T-helper 1 cell treated with Interleukin-12 subunit alpha and Interleukin-12 subunit beta and Interleukin-4 antibody, amounts not matched to agents 30 μg/mL and 1 μg/mL, for 36 hours (primary cell): ENCODE results near the gene ELP1.
A peak's percentile ranks its signal among the peaks of the same experiment; 100 is the strongest.
"Not testable (repeated sequence)": the region's sequence is repeated elsewhere in the genome, so short reads cannot be mapped to it uniquely, and the experiment has no call there.

ENCODE experiments used
- H3K27ac Mint-ChIP-seq: one replicate; pipeline ENCODE4 v1.8.0; 2021; ENCODE audit warnings: mild to moderate bottlenecking, mixed read lengths
- H3K27me3 Mint-ChIP-seq: one replicate; pipeline ENCODE4 v1.8.0; 2021; ENCODE audit warnings: low read depth, mixed read lengths
- H3K36me3 Mint-ChIP-seq: one replicate; pipeline ENCODE4 v1.8.0; 2021; ENCODE audit warnings: low read depth, mixed read lengths
- H3K4me1 Mint-ChIP-seq: one replicate; pipeline ENCODE4 v1.8.0; 2021; ENCODE audit warnings: low read depth, mixed read lengths
- H3K4me3 Mint-ChIP-seq: one replicate; pipeline ENCODE4 v1.8.0; 2021; ENCODE audit warnings: mild to moderate bottlenecking, moderate library complexity, mixed read lengths
- H3K9me3 Mint-ChIP-seq: one replicate; pipeline ENCODE4 v1.8.0; 2021; ENCODE audit warnings: mixed read lengths

Gene ELP1, protein sequence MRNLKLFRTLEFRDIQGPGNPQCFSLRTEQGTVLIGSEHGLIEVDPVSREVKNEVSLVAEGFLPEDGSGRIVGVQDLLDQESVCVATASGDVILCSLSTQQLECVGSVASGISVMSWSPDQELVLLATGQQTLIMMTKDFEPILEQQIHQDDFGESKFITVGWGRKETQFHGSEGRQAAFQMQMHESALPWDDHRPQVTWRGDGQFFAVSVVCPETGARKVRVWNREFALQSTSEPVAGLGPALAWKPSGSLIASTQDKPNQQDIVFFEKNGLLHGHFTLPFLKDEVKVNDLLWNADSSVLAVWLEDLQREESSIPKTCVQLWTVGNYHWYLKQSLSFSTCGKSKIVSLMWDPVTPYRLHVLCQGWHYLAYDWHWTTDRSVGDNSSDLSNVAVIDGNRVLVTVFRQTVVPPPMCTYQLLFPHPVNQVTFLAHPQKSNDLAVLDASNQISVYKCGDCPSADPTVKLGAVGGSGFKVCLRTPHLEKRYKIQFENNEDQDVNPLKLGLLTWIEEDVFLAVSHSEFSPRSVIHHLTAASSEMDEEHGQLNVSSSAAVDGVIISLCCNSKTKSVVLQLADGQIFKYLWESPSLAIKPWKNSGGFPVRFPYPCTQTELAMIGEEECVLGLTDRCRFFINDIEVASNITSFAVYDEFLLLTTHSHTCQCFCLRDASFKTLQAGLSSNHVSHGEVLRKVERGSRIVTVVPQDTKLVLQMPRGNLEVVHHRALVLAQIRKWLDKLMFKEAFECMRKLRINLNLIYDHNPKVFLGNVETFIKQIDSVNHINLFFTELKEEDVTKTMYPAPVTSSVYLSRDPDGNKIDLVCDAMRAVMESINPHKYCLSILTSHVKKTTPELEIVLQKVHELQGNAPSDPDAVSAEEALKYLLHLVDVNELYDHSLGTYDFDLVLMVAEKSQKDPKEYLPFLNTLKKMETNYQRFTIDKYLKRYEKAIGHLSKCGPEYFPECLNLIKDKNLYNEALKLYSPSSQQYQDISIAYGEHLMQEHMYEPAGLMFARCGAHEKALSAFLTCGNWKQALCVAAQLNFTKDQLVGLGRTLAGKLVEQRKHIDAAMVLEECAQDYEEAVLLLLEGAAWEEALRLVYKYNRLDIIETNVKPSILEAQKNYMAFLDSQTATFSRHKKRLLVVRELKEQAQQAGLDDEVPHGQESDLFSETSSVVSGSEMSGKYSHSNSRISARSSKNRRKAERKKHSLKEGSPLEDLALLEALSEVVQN (N-terminal part only)

GRCh38 chr9:108933718-108934322 is at the start of gene ELP1:
TSS of gene ELP1 (minus strand) at chr9:108934124. CDS start at chr9:108931146, 2,978 bp downstream.
- H3K9me3 Mint-ChIP-seq = no peaks in the 10 kb centered on the region
- no peaks in the 10 kb centered on the region for H3K27me3 Mint-ChIP-seq
- H3K4me3 Mint-ChIP-seq = peak within 1 kb of the TSS; percentile 99
- peak within 1 kb of the TSS; percentile 98 for H3K27ac Mint-ChIP-seq
- H3K36me3 Mint-ChIP-seq = peaks cover 12% of the 10 kb centered on the region
- H3K4me1 Mint-ChIP-seq = peaks cover 24% of the 10 kb centered on the region

DNA sequence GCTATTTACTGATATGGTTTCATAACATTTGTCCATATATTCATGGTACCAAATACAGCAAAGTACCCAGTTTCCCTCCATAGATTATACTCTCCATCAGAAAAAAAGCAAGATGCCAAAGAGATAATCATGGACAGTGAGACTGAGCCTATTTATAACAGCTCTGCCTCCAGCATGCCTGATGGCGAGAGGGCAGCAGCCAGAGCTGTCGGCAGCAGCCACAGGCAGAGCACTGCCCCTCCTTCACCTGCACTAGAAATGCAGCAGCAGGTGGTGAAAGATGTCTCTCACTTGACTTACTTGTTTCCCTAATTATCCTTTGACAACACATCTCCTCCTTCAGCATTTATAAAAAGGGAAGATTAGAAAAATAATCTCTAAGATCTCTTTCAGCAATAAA is 47.0 kb upstream of the ELP1 start:
- Mint-ChIP-seq H3K27me3 (no peaks in the 10 kb centered on the region), H3K4me1 (no peaks in the 10 kb centered on the region), H3K9me3 (no peaks in the 10 kb centered on the region), H3K4me3 (no peak overlapping the region), H3K36me3 (peaks cover 3% of the 10 kb centered on the region), H3K27ac (no peak overlapping the region)

DNA sequence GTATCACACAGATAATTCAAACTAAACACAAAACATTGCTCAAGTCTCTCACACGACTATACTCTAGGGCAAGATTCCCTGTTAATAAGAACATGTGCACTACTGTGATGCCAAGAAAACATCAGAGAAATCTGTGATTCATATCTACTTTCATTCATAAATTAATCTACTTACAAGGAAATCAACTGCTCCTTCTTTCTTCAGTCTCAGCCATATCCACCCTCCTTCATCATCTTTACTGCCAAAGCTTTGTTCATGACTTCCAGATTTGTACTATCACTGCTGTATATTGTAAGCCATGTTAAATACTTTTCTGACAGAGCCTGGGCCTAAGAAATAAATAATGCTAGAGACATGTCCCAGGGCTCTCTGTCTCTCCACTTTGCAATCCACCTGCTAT is 44.3 kb upstream of the ELP1 start:
- Mint-ChIP-seq H3K27ac (no peak overlapping the region), H3K27me3 (no peaks in the 10 kb centered on the region), H3K4me1 (no peaks in the 10 kb centered on the region)

GRCh38 chr9:108973895-108974294 is 40.0 kb upstream of the ELP1 start:
- Mint-ChIP-seq H3K27ac (no peak overlapping the region), H3K9me3 (peaks cover 5% of the 10 kb centered on the region), H3K4me3 (no peak overlapping the region), H3K27me3 (no peaks in the 10 kb centered on the region), H3K36me3 (peaks cover 9% of the 10 kb centered on the region), H3K4me1 (no peaks in the 10 kb centered on the region)

More for the DNA sequence above, 44.3 kb upstream of the ELP1 start:
- Mint-ChIP-seq H3K9me3 (no peaks in the 10 kb centered on the region), H3K4me3 (no peak overlapping the region), H3K36me3 (peaks cover 3% of the 10 kb centered on the region)

DNA sequence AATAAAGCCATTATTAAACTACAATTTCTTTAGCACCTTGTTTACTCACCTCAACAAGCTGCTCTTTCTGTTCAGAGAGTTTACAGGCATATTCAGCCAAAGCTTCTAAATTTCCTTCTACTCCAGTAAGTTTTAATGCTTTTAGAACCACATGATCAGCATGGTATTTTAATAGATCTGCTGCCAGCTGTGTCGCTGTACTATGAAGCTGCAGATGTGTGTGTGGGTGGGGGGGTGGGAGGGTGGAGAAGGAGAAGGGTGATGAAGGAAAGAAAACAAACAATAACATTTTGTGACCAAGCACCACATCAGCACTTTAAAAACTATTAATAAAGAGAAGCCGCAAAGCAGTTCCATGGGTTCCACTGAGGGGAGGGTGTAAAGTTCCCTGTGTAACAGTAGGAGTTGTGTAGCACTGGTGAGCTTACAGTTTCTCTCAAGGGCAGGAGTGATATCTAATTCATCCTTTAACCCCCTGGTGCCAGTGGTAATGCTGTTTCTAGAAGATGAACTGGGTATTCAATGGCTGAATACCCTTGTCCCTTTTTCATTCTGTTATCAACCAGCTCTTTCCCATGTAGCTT is 38.8 kb upstream of the ELP1 start:
- Mint-ChIP-seq H3K4me1 (no peaks in the 10 kb centered on the region), H3K9me3 (peaks cover 5% of the 10 kb centered on the region), H3K27me3 (no peaks in the 10 kb centered on the region), H3K4me3 (no peak overlapping the region), H3K36me3 (peaks cover 9% of the 10 kb centered on the region), H3K27ac (no peak overlapping the region)

- H3K9me3 Mint-ChIP-seq = peaks cover 5% of the 10 kb centered on the region
- H3K36me3 Mint-ChIP-seq = peaks cover 6% of the 10 kb centered on the region
- H3K27ac Mint-ChIP-seq = no peak overlapping the region
- H3K4me3 Mint-ChIP-seq = no peak overlapping the region
- H3K4me1 Mint-ChIP-seq = no peaks in the 10 kb centered on the region
- H3K27me3 Mint-ChIP-seq = no peaks in the 10 kb centered on the region
These were observed 38.3 kb upstream of the ELP1 start for GRCh38 chr9:108972186-108972585.

DNA sequence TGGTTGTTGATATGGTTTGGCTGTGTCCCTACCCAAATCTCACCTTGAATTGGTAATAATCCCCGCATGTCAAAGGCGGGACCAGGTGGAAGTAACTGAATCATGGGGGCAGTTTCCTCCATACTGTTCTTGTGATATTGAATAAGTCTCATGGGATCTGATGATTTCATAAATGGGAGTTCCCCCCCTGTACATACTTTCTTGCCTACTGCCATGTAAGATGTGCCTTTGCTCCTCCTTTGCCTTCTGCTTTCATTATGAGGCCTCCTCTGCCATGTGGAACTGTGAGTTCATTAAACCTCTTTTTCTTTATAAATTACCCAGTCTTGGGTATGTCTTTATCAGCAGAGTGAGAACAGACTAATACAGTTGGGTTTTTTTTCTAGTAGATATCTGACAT is 37.5 kb upstream of the ELP1 start:
- H3K4me3 Mint-ChIP-seq, H3K9me3 Mint-ChIP-seq, H3K27ac Mint-ChIP-seq, H3K36me3 Mint-ChIP-seq, H3K4me1 Mint-ChIP-seq, H3K27me3 Mint-ChIP-seq: not testable (repeated sequence)

DNA sequence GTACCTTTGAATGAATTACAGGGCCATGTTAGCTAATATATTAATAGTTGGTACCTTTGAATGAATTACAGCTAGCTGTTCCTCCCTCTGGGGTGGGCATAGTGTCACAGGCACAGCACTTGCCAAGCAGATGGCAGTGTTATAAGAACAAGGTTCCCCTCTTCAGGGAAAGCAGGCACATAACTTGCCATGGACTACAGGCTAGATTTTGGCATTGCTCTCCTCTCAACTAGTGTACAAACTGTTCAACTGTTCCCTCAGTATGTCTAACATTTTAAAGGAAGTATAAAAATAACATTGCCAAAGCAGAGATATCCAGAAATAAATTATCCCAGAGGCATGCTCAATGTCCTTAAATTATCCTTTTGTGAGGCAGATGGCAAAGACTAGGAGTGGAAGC is 34.0 kb upstream of the ELP1 start:
- Mint-ChIP-seq H3K27me3 (no peaks in the 10 kb centered on the region), H3K27ac (no peak overlapping the region), H3K36me3 (peaks cover 7% of the 10 kb centered on the region), H3K4me1 (no peaks in the 10 kb centered on the region), H3K4me3 (no peak overlapping the region), H3K9me3 (peaks cover 5% of the 10 kb centered on the region)

DNA sequence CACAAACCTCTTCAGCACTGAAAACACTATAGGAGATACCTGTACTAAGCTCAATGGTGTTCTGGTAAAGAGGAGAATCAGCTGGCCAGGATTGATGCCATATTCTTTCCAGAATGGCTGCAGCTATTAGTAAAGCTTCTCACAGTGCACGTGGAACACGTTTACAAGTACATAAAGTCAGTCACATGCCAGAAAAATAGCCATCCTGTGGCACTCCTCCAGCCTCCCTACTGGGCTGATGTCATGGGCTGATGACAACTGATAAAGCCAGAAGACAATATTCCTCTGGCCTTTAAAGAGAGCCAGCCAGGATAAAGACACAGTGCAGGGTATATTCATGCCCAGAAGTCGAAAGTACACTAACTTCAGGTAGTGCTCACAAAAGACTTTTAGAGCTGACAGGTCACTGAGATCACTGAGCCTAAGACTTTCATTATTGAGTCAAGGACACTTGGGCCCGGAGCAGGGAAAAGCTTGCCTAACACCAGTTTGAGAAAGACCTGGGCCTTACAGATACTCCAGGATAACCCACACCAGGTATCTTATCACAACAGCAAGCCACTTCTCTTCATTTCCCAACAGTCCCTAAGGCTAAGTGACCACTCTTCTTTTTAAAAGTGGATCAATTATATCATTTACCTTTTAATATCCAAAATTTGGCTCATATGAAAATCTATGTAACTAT is 29.7 kb upstream of the ELP1 start:
- H3K27me3 Mint-ChIP-seq = no peaks in the 10 kb centered on the region
- H3K27ac Mint-ChIP-seq = no peak overlapping the region
- no peaks in the 10 kb centered on the region for H3K9me3 Mint-ChIP-seq
- peaks cover 1% of the 10 kb centered on the region for H3K36me3 Mint-ChIP-seq
- no peak overlapping the region for H3K4me3 Mint-ChIP-seq
- H3K4me1 Mint-ChIP-seq = no peaks in the 10 kb centered on the region

- Mint-ChIP-seq H3K9me3 (no peaks in the 10 kb centered on the region), H3K4me1 (no peaks in the 10 kb centered on the region), H3K4me3 (no peak overlapping the region), H3K27me3 (no peaks in the 10 kb centered on the region), H3K27ac (no peak overlapping the region), H3K36me3 (peaks cover 1% of the 10 kb centered on the region)
These were observed 27.2 kb upstream of the ELP1 start for GRCh38 chr9:108961151-108961550.

DNA sequence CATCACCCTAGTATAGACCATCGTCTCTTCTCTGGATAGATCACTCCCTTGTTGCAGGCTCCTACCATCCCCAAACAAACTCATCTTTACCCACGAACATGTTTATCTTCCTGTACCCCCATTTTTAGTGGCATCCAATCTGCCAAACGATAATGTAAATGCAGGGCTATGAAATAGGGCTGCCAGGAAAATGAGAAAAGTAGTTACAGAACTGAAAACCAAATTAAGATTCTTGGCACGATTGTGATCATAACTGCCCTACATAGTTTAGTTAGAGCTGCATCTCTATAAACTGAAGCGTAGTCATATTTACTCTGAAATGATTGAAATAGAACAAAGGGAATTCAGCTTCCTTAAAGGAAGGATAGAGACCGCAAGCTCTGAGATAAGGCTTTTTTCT is 26.4 kb upstream of the ELP1 start:
- no peaks in the 10 kb centered on the region for H3K9me3 Mint-ChIP-seq
- no peak overlapping the region for H3K27ac Mint-ChIP-seq
- H3K36me3 Mint-ChIP-seq = peaks cover 1% of the 10 kb centered on the region
- no peaks in the 10 kb centered on the region for H3K4me1 Mint-ChIP-seq
- no peaks in the 10 kb centered on the region for H3K27me3 Mint-ChIP-seq
- no peak overlapping the region for H3K4me3 Mint-ChIP-seq

- Mint-ChIP-seq H3K9me3 (no peaks in the 10 kb centered on the region), H3K4me3 (no peak overlapping the region), H3K36me3 (peaks cover 2% of the 10 kb centered on the region), H3K27me3 (no peaks in the 10 kb centered on the region), H3K4me1 (no peaks in the 10 kb centered on the region), H3K27ac (no peak overlapping the region)
These were observed 22.7 kb upstream of the ELP1 start for GRCh38 chr9:108956631-108957026.

GRCh38 chr9:108956022-108956630 is 22.2 kb upstream of the ELP1 start:
- no peaks in the 10 kb centered on the region for H3K27me3 Mint-ChIP-seq
- no peak overlapping the region for H3K27ac Mint-ChIP-seq
- no peaks in the 10 kb centered on the region for H3K9me3 Mint-ChIP-seq

More at GRCh38 chr9:108956022-108956630, 22.2 kb upstream of the ELP1 start:
- Mint-ChIP-seq H3K4me1 (no peaks in the 10 kb centered on the region), H3K4me3 (no peak overlapping the region), H3K36me3 (peaks cover 2% of the 10 kb centered on the region)
